ENCODE measurements around the gene CDH4. TPM values are rescaled to one million over a fixed set of nuclear protein-coding genes. Genes with fewer than 3 reads are reported as not detected.
"Not testable (repeated sequence)": the region's sequence is repeated elsewhere in the genome, so short reads cannot be mapped to it uniquely, and the experiment has no call there.

CDH4 gene
- total RNA-seq, 1 donor from 2014 or later = 8.3 TPM

GRCh38 chr20:61477451-61477861 is 225.4 kb downstream of the CDH4 start:
- no peak for DNase-seq (ENCODE audit: extremely low spot score, unreplicated experiment)
- Mint-ChIP-seq H3K36me3 (no peaks in the 10 kb centered on the region), H3K4me3 (no peak overlapping the region), H3K4me1 (ENCODE audit: unreplicated experiment) (peaks cover 3% of the 10 kb centered on the region), H3K27me3 (peaks cover 15% of the 10 kb centered on the region), H3K27ac (no peak overlapping the region), H3K9me3 (peaks cover 8% of the 10 kb centered on the region)
- no peak for TF ChIP-seq CTCF (conservative IDR thresholded peaks at IDR 0.05)

- no peaks in the 10 kb centered on the region for H3K36me3 Mint-ChIP-seq
- no peak for TF ChIP-seq CTCF (conservative IDR thresholded peaks at IDR 0.05)
- peaks cover 8% of the 10 kb centered on the region for H3K9me3 Mint-ChIP-seq
- no peak for DNase-seq (ENCODE audit: extremely low spot score, unreplicated experiment)
- peaks cover 15% of the 10 kb centered on the region for H3K27me3 Mint-ChIP-seq
- H3K27ac Mint-ChIP-seq = no peak overlapping the region
- no peak overlapping the region for H3K4me3 Mint-ChIP-seq
- H3K4me1 Mint-ChIP-seq (ENCODE audit: unreplicated experiment) = peaks cover 3% of the 10 kb centered on the region
Observed at GRCh38 chr20:61478094-61478493, 226.0 kb downstream of the CDH4 start.

GRCh38 chr20:61478611-61479305 is 226.7 kb downstream of the CDH4 start:
- Mint-ChIP-seq H3K4me1 (ENCODE audit: unreplicated experiment) (peaks cover 3% of the 10 kb centered on the region), H3K4me3 (no peak overlapping the region), H3K27me3 (peaks cover 12% of the 10 kb centered on the region), H3K27ac (no peak overlapping the region), H3K36me3 (no peaks in the 10 kb centered on the region), H3K9me3 (peaks cover 8% of the 10 kb centered on the region)
- no peak for DNase-seq (ENCODE audit: extremely low spot score, unreplicated experiment)
- no peak for TF ChIP-seq CTCF (conservative IDR thresholded peaks at IDR 0.05)

GRCh38 chr20:61479433-61479832 is 227.4 kb downstream of the CDH4 start:
- H3K4me3 Mint-ChIP-seq; DNase-seq (ENCODE audit: extremely low spot score, unreplicated experiment); H3K9me3 Mint-ChIP-seq; H3K4me1 Mint-ChIP-seq (ENCODE audit: unreplicated experiment); H3K27ac Mint-ChIP-seq; H3K36me3 Mint-ChIP-seq: not testable (repeated sequence)
- peaks cover 12% of the 10 kb centered on the region for H3K27me3 Mint-ChIP-seq

GRCh38 chr20:61480158-61480825 is 228.2 kb downstream of the CDH4 start:
- no peak overlapping the region for H3K27ac Mint-ChIP-seq
- no peak overlapping the region for H3K4me3 Mint-ChIP-seq
- no peaks in the 10 kb centered on the region for H3K36me3 Mint-ChIP-seq
- no peak for DNase-seq (ENCODE audit: extremely low spot score, unreplicated experiment)
- peaks cover 8% of the 10 kb centered on the region for H3K9me3 Mint-ChIP-seq
- peaks cover 12% of the 10 kb centered on the region for H3K27me3 Mint-ChIP-seq
- no peak for TF ChIP-seq CTCF (conservative IDR thresholded peaks at IDR 0.05)
- peaks cover 3% of the 10 kb centered on the region for H3K4me1 Mint-ChIP-seq (ENCODE audit: unreplicated experiment)
